A673 (cell line): ENCODE data around the gene KCND2. TPM values are rescaled to one million over a fixed set of nuclear protein-coding genes. Genes with fewer than 3 reads are reported as not detected.

Experiments
- BruUV-seq: library from RNA; stranded (reverse); fragments of 400-500 nt; replicated peaks from 2 replicates; lab custom pipeline; 2021; lab: Mats Ljungman, UMichigan
- CTCF ChIA-PET: fragments of 300-600 bp; sonication (Branson Sonifier 250); formaldehyde crosslinking; loops from one replicate; lab custom pipeline; 2022; ENCODE audit warnings: antibody characterized with exemption; lab: Charles Lee
- POLR2A ChIA-PET: fragments of 300-600 bp; sonication (Branson Sonifier 250); formaldehyde crosslinking; loops from one replicate; lab custom pipeline; 2022; ENCODE audit warnings: antibody characterized with exemption; ENCODE audit not compliant: low non-redundant PET; lab: Charles Lee
- DNase-seq: peaks from one replicate; pipeline ENCODE4 v3.0.0-alpha.2; 2015; ENCODE audit warnings: low spot score
- H3K27ac ChIP-seq: fragments of 200-600 bp; sonication (generic); 2 replicates; pipeline ENCODE4 v1.5.1; 2016; ENCODE audit warnings: mixed run types, low read depth, mild to moderate bottlenecking, mixed read lengths, antibody characterized with exemption, low read length; ENCODE audit not compliant: poor library complexity, severe bottlenecking
- H3K27me3 ChIP-seq: fragments of 200-600 bp; sonication (generic); replicated peaks from 2 replicates; pipeline ENCODE4 v1.6.1; 2017; ENCODE audit warnings: mixed run types, low read depth, mild to moderate bottlenecking, mixed read lengths, antibody characterized with exemption, low read length; ENCODE audit not compliant: insufficient read depth, poor library complexity
- H3K36me3 ChIP-seq: fragments of 200-600 bp; sonication (generic); 2 replicates; pipeline ENCODE4 v1.6.1; 2016; ENCODE audit warnings: mixed run types, mild to moderate bottlenecking, mixed read lengths, antibody characterized with exemption, low read length; ENCODE audit not compliant: insufficient read depth, poor library complexity, severe bottlenecking
- H3K4me1 ChIP-seq: fragments of 200-600 bp; sonication (generic); 2 replicates; pipeline ENCODE4 v1.6.1; 2017; ENCODE audit warnings: mixed run types, mild to moderate bottlenecking, mixed read lengths, antibody characterized with exemption, low read length; ENCODE audit not compliant: insufficient read depth, poor library complexity, severe bottlenecking
- H3K4me3 ChIP-seq: fragments of 200-600 bp; sonication (generic); 2 replicates; pipeline ENCODE4 v1.5.1; 2016; ENCODE audit warnings: low read depth, mixed run types, mild to moderate bottlenecking, mixed read lengths, low read length; ENCODE audit not compliant: poor library complexity, severe bottlenecking
- H3K9me3 ChIP-seq: fragments of 200-600 bp; sonication (generic); 2 replicates; pipeline ENCODE4 v1.6.1; 2016; ENCODE audit warnings: mixed run types, low read depth, mild to moderate bottlenecking, mixed read lengths, antibody characterized with exemption, low read length; ENCODE audit not compliant: poor library complexity, severe bottlenecking
- CTCF ChIP-seq: fragments of 300-800, 200-600 bp; sonication (generic); conservative IDR thresholded peaks from 2 replicates; pipeline ENCODE4 v1.5.1; 2017; ENCODE audit warnings: low read depth, mild to moderate bottlenecking, antibody characterized with exemption, low read length, moderate library complexity, mixed read lengths
- EZH2 ChIP-seq: fragments of 200-600 bp; sonication (generic); IDR thresholded peaks from 2 replicates; pipeline ENCODE4 v1.6.1; 2017; ENCODE audit warnings: borderline replicate concordance, low read depth, mild to moderate bottlenecking, mixed read lengths, antibody characterized with exemption, low read length; ENCODE audit not compliant: poor library complexity, severe bottlenecking
- intact Hi-C: fragments of 100-400 bp; cut with micrococcal nuclease; formaldehyde crosslinking; loops from one replicate; pipeline ENCODE4 v1.10.0; 2022; ENCODE audit not compliant: unreplicated experiment
- total RNA-seq: library from RNA; stranded (reverse); gene quantifications from 2 replicates; pipeline ENCODE4 v1.2.3, GENCODE V29; 2021

The KCND2 gene
- total RNA-seq, 1 experiment from 2014 or later, result not detected

GRCh38 chr7:120658516-120658915 is 385.5 kb downstream of the KCND2 start:
- Histone ChIP-seq H3K27ac (no peak overlapping the region), H3K9me3 (no peaks in the 10 kb centered on the region), H3K4me3 (no peak overlapping the region), H3K27me3 (no peaks in the 10 kb centered on the region), H3K4me1 (no peaks in the 10 kb centered on the region), H3K36me3 (no peaks in the 10 kb centered on the region)
- intact Hi-C loops, result no loop called here
- TF ChIP-seq EZH2, result no peak
- TF ChIP-seq CTCF, result no peak
- DNase-seq, result no peak
- no TSS peak for BruUV-seq
- ChIA-PET CTCF (no interaction called here), POLR2A (no interaction called here)

- no peaks in the 10 kb centered on the region for H3K9me3 ChIP-seq
- intact Hi-C loops, result no loop called here
- no peak overlapping the region for H3K27ac ChIP-seq
- CTCF ChIA-PET, result no interaction called here
- BruUV-seq, result no TSS peak
- no peaks in the 10 kb centered on the region for H3K27me3 ChIP-seq
- no peaks in the 10 kb centered on the region for H3K4me1 ChIP-seq
- no peaks in the 10 kb centered on the region for H3K36me3 ChIP-seq
- POLR2A ChIA-PET, result no interaction called here
- H3K4me3 ChIP-seq, result no peak overlapping the region
- DNase-seq, result no peak
- TF ChIP-seq EZH2, result no peak
- TF ChIP-seq CTCF, result no peak
Observed at GRCh38 chr7:120662291-120662690, 389.3 kb downstream of the KCND2 start.

GRCh38 chr7:120665068-120665467 is 392.1 kb downstream of the KCND2 start:
- Histone ChIP-seq H3K4me1 (no peaks in the 10 kb centered on the region), H3K27me3 (no peaks in the 10 kb centered on the region), H3K4me3 (no peak overlapping the region), H3K27ac (no peak overlapping the region), H3K36me3 (no peaks in the 10 kb centered on the region), H3K9me3 (no peaks in the 10 kb centered on the region)
- ChIA-PET CTCF (no interaction called here), POLR2A (no interaction called here)
- intact Hi-C loops, result no loop called here
- no TSS peak for BruUV-seq
- no peak for DNase-seq
- TF ChIP-seq CTCF (no peak), EZH2 (no peak)
